K562 (cell line): ENCODE results near the gene PABPC1L. TPM values are rescaled to one million over a fixed set of nuclear protein-coding genes. Genes with fewer than 3 reads are reported as not detected.

Source experiments
- ATAC-seq: fragments of 200-7000 bp; cut with Tn5 transposase; 3 replicates; pipeline ENCODE4 v1.9.1; 2020; ENCODE audit warnings: moderate library complexity
- BruUV-seq: library from RNA; stranded (reverse); fragments of 400-500 nt; replicated peaks from 2 replicates; lab custom pipeline; 2021; lab: Mats Ljungman, UMichigan
- CTCF ChIA-PET: fragments of 300-600 bp; formaldehyde crosslinking; extraction: SDS; loops from one replicate; lab custom pipeline; 2021; ENCODE audit warnings: low intra/inter-chr PET ratio; lab: Yijun Ruan, JAX
- POLR2A ChIA-PET: fragments of 300-600, 350-650 bp; sonication (Branson Sonifier 250); formaldehyde crosslinking; extraction: SDS; loops from one replicate; lab custom pipeline; 2021; ENCODE audit warnings: antibody characterized with exemption, inconsistent platforms; lab: Yijun Ruan, JAX
- DNase-seq, 4 experiments: peaks; one replicate each; pipeline versions ENCODE4 v3.0.0 to v3.0.0-alpha.2; 2011 to 2018; ENCODE audit warnings: low spot score in 3 of 4, mixed read lengths in 3 of 4; ENCODE audit errors: extremely low read depth in 1 of 4
- FAIRE-seq: peaks from 2 replicates; lab custom pipeline; 2011; peaks lifted over from hg19 to GRCh38; lab: Jason Lieb, UNC
- H2AFZ ChIP-seq: 2 replicates; pipeline ENCODE4 v1.6.0; 2011; ENCODE audit warnings: low read depth, low read length, control low read depth, inconsistent platforms
- H3K27ac ChIP-seq: fragments of 200-600 bp; 3 replicates; pipeline ENCODE4 v1.8.0; 2011; ENCODE audit warnings: low read depth, mild to moderate bottlenecking, control low read depth, inconsistent platforms, low read length, moderate library complexity, mixed read lengths; ENCODE audit errors: extremely low read depth
- H3K27me3 ChIP-seq, 2 experiments: fragments of 300-600 bp in 1 of 2; 2 replicates in 1 of 2; 3 replicates in 1 of 2; pipeline versions ENCODE4 v1.6.0 to v1.8.0; 2011; ENCODE audit warnings: inconsistent platforms in 2 of 2, low read length in 2 of 2, mild to moderate bottlenecking in 1 of 2, mixed read lengths in 1 of 2, moderate library complexity in 1 of 2; ENCODE audit not compliant: control insufficient read depth in 2 of 2, insufficient read depth in 2 of 2
- H3K36me3 ChIP-seq: fragments of 300-600 bp; 3 replicates; pipeline ENCODE4 v1.8.0; 2011; ENCODE audit warnings: mild to moderate bottlenecking, low read length, inconsistent platforms; ENCODE audit not compliant: control insufficient read depth, insufficient read depth
- H3K4me1 ChIP-seq, 2 experiments: fragments of 200-600 bp in 1 of 2; replicated peaks in 1 of 2; 2 replicates in 1 of 2; 3 replicates in 1 of 2; pipeline versions ENCODE4 v1.5.1 to v1.8.0; 2011; ENCODE audit warnings: inconsistent platforms in 2 of 2, low read length in 2 of 2, mild to moderate bottlenecking in 1 of 2, mixed read lengths in 1 of 2, moderate library complexity in 1 of 2; ENCODE audit not compliant: control insufficient read depth in 2 of 2, insufficient read depth in 2 of 2
- H3K4me2 ChIP-seq: 2 replicates; pipeline ENCODE4 v1.6.1; 2011; ENCODE audit warnings: low read length, control low read depth, inconsistent platforms, mixed read lengths; ENCODE audit not compliant: insufficient read depth
- H3K4me3 ChIP-seq: fragments of 200-600 bp; sonication (generic), shearing (Covaris generic); 2 replicates; pipeline ENCODE4 v1.5.1; 2016; ENCODE audit warnings: control low read depth, inconsistent platforms
- H3K79me2 ChIP-seq: fragments of 200-600 bp; 3 replicates; pipeline ENCODE4 v1.8.0; 2011; ENCODE audit warnings: low read length, inconsistent platforms; ENCODE audit not compliant: control insufficient read depth, insufficient read depth
- H3K9ac ChIP-seq, 2 experiments: 2 replicates each; pipeline versions ENCODE4 v1.6.0 to v1.6.1; 2011; ENCODE audit warnings: low read depth in 2 of 2, low read length in 2 of 2, control low read depth in 1 of 2, inconsistent platforms in 1 of 2, mild to moderate bottlenecking in 1 of 2, mixed read lengths in 1 of 2; ENCODE audit not compliant: insufficient read depth in 1 of 2
- H3K9me1 ChIP-seq: one replicate; pipeline ENCODE4 v1.6.0; 2011; ENCODE audit warnings: inconsistent platforms, mild to moderate bottlenecking, low read length, moderate library complexity; ENCODE audit not compliant: control insufficient read depth, insufficient read depth
- H3K9me3 ChIP-seq: replicated peaks from 2 replicates; pipeline ENCODE4 v1.5.1; 2011; ENCODE audit warnings: low read depth, low read length, inconsistent platforms; ENCODE audit not compliant: control insufficient read depth, insufficient read depth
- H4K20me1 ChIP-seq: replicated peaks from 2 replicates; pipeline ENCODE4 v1.6.1; 2011; ENCODE audit warnings: low read length, inconsistent platforms, mixed read lengths; ENCODE audit not compliant: control insufficient read depth, insufficient read depth
- PHTF2 ChIP-seq: fragments of 250-450 bp; sonication (Bioruptor Pico); IDR thresholded peaks from 2 replicates; pipeline ENCODE4 v1.5.0; 2021; ENCODE audit warnings: mild to moderate bottlenecking
- SRSF3 ChIP-seq: fragments of 200-400 bp; formaldehyde crosslinking; IDR thresholded peaks from 2 replicates; pipeline ENCODE4 v1.6.1; 2016; ENCODE audit warnings: mild to moderate bottlenecking, low read length, moderate library complexity; ENCODE audit not compliant: insufficient read depth
- WGBS: fragments of 100-300 bp; shearing (Covaris generic); methylation state at CpG from one replicate; pipeline ENCODE4 v1.1.6; 2016; ENCODE audit warnings: low coverage, mixed read lengths; ENCODE audit not compliant: insufficient coverage; ENCODE audit errors: missing lambda C conversion rate; 5-methylcytosine and 5-hydroxymethylcytosine counted together
- in situ Hi-C: fragments of 300-500 bp; cut with MboI; formaldehyde crosslinking; loops from 4 replicates; pipeline ENCODE4 v1.15.0; 2018; ENCODE audit warnings: inconsistent platforms, mixed read lengths
- intact Hi-C: fragments of 100-400 bp; cut with micrococcal nuclease; formaldehyde crosslinking; loops from 2 replicates; pipeline ENCODE4 v1.14.2; 2022
- polyA plus RNA-seq, 8 experiments: library from polyadenylated mRNA; depleted of rRNA in 4 of 8; stranded (reverse) in 5 of 8; unstranded in 3 of 8; fragments of >200 nt; fragmentation: Nextera tagmentation in 2 of 8; fragmentation: Illumina TruSeq in 1 of 8; extraction: Ambion mirVana in 2 of 8; extraction: Trizol in 1 of 8; gene quantifications; 2 replicates each; pipeline versions ENCODE4 v1.2.1 to v1.2.3, GENCODE V29; 2011 to 2014; ENCODE audit warnings: inconsistent platforms in 1 of 8, missing spikeins in 1 of 8
- total RNA-seq, 7 experiments: library from RNA; depleted of rRNA in 6 of 7; stranded (reverse); fragments of >200 nt in 6 of 7; fragmentation: Illumina TruSeq in 2 of 7; extraction: Trizol in 2 of 7; gene quantifications; 2 replicates each; pipeline versions ENCODE4 v1.2.1 to v1.2.3, GENCODE V29; 2011 to 2021; ENCODE audit warnings: low replicate concordance in 1 of 7
- TF ChIP-seq, protein P1 (sequence below): fragments of 250-450 bp; sonication (Bioruptor Pico); IDR thresholded peaks from 2 replicates; pipeline ENCODE4 v1.8.0; 2022; ENCODE audit warnings: inconsistent platforms, mild to moderate bottlenecking, moderate library complexity, borderline replicate concordance

Gene PABPC1L
- total and polyA plus RNA-seq, 9 of the 15 experiments (the other 6 are each of a cell fraction or from before 2014, with no cell fraction given) = 6.0 to 90.3 (median 15.8) TPM

DNA sequence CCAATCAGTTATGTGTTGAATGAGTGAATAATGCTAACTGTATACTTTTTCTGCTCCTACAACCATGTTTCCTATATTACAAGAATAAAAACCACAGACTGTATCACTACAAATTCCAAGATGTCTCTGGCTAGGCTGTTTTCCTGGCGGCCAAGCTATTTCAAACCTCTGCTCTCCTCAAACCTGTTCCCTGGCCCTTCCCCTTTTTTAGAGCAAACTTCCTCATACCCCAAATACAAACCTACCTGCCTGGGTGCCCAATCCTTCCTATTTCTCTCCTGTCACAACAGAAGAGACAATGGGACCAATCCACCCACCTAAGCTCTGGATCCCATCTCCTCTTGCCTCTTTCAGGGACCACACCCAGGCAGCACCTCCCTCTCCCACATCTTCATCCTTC lies 42.9 kb downstream of the PABPC1L start:
- ChIA-PET POLR2A (interaction anchor here (0.9 to 3.6 kb wide), 4 partner anchors 8 to 43 kb away, joined by 3 to 36 read pairs (median 12); partner anchors contain the start of genes PABPC1L and TOMM34), CTCF (no interaction called here)
- Histone ChIP-seq H3K4me2 (no peak overlapping the region), H3K4me3 (no peak overlapping the region), H3K79me2 (peaks cover 21% of the 10 kb centered on the region), H3K27ac (no peak overlapping the region), H3K36me3 (peaks cover 100% of the 10 kb centered on the region), H3K4me1 (0 out of 5 replicates have a peak, but pooled peaks cover 0 to 2% of the 10 kb centered on the region in 2 experiments), H2AFZ (no peak overlapping the region), H4K20me1 (no peaks in the 10 kb centered on the region), H3K9me3 (no peaks in the 10 kb centered on the region), H3K27me3 (no peaks in the 10 kb centered on the region), H3K9me1 (no peaks in the 10 kb centered on the region), H3K9ac (no peak overlapping the region)
- BruUV-seq = no TSS peak
- in situ Hi-C loops (no loop called here), intact Hi-C loops (no loop called here)
- no peak for ATAC-seq
- WGBS = 92% methylated on average over 1 of the region's 1 CpG
- TF ChIP-seq PHTF2 (CRISPR knock-in tag) (no peak), SRSF3 (no peak)
- TF ChIP-seq, protein P1, sequence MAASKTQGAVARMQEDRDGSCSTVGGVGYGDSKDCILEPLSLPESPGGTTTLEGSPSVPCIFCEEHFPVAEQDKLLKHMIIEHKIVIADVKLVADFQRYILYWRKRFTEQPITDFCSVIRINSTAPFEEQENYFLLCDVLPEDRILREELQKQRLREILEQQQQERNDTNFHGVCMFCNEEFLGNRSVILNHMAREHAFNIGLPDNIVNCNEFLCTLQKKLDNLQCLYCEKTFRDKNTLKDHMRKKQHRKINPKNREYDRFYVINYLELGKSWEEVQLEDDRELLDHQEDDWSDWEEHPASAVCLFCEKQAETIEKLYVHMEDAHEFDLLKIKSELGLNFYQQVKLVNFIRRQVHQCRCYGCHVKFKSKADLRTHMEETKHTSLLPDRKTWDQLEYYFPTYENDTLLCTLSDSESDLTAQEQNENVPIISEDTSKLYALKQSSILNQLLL (CRISPR knock-in tag) = no peak
- FAIRE-seq = no peak
- no peak for DNase-seq

- CTCF ChIA-PET = no interaction called here
- intact Hi-C loops (no loop called here), in situ Hi-C loops (no loop called here)
- Histone ChIP-seq H3K79me2 (peaks cover 35% of the 10 kb centered on the region), H3K27me3 (no peaks in the 10 kb centered on the region), H3K4me3 (no peak overlapping the region), H3K27ac (no peak overlapping the region), H3K4me2 (no peak overlapping the region), H4K20me1 (no peaks in the 10 kb centered on the region), H3K9me3 (no peaks in the 10 kb centered on the region), H3K9me1 (no peaks in the 10 kb centered on the region), H3K36me3 (peaks cover 95% of the 10 kb centered on the region), H3K9ac (no peak overlapping the region), H2AFZ (no peak overlapping the region), H3K4me1 (peaks cover 3 to 9% of the 10 kb centered on the region in 2 experiments; a peak in 3 of 5 replicates)
- DNase-seq = peak in 1 of 4 experiments; percentile 4
- no peak for FAIRE-seq
- WGBS = 88% methylated on average over 5 of the region's 5 CpGs
- POLR2A ChIA-PET = interaction anchor here (3.6 kb wide), 1 partner anchor 13 kb away, joined by 36 read pairs; no protein-coding TSS in a partner anchor
- BruUV-seq = no TSS peak
- ATAC-seq = no peak
Measured at GRCh38 chr20:44954211-44954610, 44.4 kb downstream of the PABPC1L start.
